ENCODE results near the gene FBXO36.
"Not testable (repeated sequence)": the region's sequence is repeated elsewhere in the genome, so short reads cannot be mapped to it uniquely, and the experiment has no call there.

FBXO36 gene

DNA sequence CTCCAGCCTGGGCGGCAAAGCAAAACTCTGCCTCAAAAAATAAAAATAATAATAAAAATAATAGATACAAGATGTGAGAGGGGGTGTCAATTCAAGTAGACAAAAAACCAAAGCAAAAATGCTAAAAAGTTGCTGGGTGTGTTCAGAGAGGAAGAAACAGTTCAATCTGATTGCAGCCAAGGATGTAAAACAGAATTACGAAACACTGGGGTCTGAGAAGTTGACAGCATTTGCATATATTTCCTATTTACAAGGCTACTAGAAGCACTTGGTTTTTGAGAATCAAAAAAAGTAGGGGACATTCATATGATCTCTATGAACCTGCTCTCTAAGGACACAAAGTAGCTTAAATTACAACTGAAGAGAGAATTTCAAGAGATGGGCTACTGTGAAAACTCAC, 8.1 kb upstream of the FBXO36 start:
- no peak for DNase-seq

DNA sequence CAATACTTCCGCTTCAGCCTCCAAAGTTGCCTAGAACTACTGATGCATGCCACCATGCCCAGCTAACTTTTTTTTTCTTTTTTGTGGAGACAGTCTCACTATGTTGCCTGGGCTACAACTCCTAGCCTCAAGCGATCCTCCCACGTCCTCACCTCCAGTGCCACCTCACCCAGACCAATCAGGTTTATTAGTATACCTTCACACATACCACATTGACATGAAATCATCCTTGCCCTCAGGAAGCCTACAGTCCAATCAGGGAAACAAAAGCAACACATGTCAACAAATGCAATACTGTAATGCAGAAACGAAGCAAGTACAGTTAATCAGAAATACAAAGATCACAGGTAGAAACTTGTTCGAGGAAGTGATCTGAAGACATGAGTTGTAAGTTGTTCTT, 4.5 kb upstream of the FBXO36 start:
- DNase-seq, result no peak

DNA sequence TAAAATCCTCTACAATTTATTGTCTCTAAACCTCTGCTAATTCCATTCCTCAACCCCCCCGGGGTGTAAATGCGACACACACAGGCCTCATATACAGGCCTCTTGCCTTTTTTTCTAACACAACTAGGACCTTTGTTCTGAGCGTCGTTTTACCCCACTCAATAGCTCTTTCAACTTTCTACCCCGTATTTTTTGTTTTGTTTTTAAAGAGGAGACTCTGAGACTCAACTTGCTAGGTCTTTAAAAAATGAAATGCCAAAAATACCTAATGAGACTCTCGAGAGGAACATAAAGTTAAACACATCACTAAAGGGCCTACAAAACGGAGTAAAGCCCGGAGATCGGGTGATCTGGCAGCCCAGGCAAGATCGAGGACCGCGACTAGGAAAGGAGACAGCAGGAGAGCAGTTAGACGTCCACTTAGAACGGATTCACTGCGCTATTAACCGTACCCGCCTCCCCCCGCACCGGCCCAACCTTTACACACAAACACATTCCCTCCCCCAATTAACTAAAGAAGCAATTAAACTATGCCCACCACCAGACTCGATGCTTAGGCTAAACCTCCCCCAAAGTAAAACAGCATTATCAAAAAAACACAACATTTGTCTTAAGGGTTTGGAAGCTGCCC, 2.2 kb upstream of the FBXO36 start:
- DNase-seq, result peak; percentile 35

DNA sequence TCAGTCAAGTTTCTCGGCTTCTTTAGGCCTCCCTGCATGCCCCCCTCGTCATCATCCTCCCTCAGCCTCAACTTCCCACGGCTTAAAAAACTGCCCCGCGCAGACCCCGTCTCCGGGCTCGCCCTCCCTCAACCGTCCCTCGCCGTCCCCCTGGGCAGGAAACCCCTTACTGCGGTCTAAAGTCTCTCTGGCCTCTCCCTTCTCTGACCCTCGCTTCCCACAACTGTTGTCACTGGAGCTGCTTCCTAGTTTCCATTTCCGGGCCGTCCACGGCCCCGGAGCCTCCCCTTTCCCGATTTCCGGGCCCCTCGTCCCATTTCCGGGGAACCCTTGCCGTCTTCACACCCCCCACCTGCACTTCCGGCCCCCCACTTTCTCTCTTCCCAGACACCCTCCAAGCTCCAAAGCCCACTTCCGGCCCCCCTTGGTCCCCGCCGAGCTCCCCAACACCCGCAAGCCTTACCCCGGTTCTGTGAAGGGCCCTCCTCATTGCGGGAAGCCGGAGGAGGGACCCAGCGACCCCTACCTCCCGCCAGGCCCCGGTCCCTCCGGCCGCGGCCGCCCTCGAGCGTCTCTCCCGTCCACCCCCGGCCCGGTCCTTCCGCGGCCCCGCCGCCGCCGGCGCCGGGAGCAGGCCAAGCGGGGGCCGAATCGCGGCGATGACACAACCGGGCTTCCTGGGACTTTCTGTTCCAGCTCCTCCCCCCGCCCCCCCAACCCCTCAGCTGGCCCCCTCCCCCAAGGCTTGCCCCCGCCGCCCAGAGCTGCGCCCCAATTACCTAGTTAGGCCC, 1.0 kb upstream of the FBXO36 start:
- DNase-seq, result peak; percentile 62

DNA sequence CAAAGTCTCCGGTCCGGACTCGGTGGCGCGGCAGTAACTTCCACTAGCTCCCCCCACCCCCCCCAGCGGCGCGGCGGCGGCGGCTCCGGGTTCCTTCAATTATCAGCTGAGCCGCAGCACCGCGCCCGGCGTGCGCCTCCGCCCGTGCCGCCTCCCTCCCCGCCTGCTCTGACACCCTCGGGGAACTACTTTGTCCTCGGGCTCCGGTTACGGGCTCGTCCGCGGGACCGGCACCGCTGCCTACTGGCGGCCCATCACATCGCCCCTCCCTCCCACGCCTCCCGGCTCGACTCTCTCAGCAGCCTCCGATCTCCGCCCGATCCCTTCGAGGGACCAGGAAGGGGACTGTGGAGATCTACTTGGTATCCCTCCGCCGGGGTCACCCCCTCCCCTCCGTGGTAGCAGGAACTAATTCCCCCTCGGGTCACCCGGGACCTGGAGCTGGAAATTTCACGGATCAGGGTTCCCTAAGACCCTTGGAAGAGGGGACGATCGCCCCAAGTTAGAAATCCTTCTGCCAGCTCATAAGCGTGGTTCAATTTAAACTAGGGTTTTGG, 333 bp upstream of the FBXO36 start, which contains the start of gene TRIP12:
Gene TRIP12, minus strand, starts transcription at position 118 of the 557 bp plus-strand sequence. CDS start 41,930 bp downstream, outside the sequence.
- peak; percentile 92 for DNase-seq

DNA sequence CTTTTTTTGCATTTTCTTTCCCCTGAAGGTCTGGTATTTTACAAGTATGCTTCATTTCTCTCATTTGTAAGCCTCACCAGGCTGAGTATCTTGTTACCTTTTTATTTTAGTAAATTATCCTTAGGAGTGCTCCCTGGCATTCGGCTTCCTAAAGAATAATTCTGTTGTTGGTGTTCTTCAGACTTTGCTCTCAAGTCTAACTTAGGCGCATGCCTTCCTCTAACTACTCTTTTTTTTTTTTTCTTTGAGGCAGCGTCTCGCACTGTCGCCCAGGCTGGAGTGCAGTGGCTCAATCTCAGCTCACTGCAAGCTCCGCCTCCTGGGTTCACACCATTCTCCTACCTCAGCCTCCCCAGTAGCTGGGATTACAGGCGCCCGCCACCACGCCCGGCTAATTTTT, 2.2 kb downstream of the FBXO36 start:
- not testable (repeated sequence) for DNase-seq

DNA sequence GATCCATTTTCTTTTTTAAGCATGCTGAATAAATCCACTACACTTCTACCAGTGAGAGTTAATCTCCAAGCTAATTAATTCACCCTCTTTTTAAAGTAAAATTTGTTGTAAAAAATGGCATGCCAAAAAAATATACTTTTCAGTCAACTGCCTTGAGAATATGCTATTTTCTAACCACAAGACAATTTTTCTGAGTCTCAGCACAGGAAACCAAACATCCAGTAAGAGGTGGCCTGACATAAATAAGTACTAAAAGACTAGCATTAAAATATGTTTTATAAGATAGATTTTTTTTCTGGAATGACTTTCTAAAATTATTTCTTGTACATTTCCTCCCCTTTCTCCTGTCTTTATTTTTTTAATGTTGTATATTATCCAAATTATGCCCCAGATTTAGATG, 2.9 kb downstream of the FBXO36 start:
- no peak for DNase-seq

DNA sequence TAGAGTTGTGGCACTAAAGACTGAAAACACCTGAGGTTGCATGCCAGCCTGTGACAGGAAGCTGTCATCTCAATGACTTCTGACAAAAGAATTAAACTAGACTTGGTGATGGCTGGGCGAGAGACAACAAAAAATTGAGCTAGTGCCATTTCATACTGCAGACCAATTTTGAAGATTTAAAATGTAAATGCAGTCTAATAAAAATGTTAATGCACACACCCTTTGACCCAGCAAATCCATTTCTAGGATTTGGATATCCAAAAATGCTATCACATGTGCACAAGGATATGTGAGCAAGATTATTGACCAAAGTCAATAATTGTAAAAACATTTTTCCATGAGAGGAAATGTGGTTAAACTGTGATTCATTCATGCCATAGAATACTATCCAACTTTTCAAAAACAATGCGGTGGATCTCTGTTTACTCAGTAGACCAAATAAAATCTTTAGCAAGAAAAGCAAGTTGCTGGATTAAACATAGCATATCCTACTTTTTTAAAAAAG, 5.6 kb downstream of the FBXO36 start:
- DNase-seq, result no peak

DNA sequence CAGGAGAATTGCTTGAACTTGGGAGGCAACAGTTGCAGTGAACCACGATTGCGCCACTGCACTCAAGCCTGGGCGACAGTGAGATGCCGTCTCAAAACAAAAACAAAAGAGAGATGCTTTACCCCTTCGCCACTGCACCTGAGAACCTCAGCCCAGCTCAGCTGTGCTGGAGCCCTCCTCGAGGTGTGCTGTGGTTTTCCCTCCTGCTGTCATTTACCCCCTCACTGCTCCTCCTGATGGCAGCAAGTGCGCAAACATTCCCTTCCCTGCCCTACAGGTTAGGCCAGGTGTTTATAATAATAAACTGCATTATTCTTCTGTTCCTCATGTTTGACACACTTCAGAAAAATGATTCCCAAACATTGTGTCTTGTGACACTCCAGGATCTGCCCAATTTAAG, 8.4 kb downstream of the FBXO36 start:
- no peak for DNase-seq

DNA sequence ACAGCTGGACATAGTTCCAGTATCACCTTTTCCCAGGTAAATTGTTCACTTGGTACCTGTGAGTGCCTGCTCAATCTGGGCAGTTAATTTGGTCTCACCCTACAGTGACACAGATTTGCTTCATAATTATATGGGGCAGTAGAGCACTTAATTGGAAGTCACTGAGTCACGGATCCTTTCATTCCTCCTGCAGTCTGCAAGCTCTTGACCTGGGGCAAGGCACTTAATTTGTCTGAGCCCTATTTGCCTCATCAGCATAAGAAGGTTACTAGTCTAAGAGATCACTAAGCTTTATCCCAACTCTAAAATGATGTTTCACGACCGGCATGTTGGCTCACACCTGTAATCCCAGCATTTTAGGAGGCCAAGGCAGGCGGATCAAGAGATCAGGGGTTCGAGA, 8.9 kb downstream of the FBXO36 start:
- no peak for DNase-seq

DNA sequence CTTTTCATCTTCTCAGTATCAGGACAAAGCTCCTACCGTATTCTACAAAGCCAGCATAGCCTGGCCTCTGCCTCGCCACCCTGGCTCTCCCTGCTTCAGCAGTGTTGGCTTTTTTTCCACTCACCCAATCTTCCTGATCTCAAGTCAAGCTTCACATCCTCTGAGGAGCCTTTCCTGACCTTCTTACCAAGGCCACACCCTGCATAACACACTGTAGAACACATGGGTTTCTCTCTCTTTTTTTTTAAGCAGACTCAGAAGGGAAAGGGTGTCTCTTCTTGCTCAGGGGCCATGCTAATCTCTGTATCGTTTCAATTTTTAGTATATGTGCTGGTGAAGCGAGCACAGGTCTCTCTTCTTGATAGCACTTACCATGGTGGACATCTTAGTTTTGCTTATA, 15.2 kb downstream of the FBXO36 start:
- no peak for DNase-seq

DNA sequence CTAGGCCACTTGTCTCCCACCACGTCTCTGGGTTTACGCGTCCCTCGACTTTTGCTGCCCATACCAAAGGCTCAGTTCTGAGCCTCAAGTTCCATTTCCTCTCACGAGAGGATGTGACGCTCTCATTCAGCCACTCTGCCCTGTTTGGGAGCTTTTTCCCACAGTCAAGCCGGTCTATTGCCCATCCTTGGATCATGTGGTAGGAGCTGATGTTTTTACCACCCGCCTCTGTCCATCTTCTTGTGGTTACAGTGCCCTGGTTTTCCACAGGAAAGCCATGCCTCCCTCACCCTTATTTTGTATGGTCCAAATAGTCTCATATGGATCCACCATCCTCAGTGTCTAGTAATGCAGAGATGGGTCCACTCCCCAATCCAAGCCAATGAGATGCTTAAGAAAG, 20.4 kb downstream of the FBXO36 start:
- no peak for DNase-seq

DNA sequence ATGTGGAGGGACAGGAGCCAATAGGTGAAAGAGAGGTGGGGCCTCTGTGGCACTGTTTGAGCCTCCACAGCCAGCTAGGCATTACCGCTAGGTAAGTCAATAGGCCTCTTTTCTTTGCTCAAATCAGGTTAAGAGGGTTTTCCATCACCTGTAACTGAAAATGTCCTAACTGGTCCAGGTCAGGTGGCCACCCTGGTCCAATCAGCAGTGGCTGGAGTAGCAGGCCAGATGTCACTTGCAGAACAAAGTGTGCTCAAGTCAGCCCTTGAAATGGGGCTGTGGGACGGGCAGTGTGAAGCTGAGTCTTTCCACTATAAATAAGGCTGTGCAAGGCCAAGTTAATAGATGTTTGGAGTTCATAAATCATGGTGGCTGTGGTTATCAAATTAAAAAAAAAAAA, 20.9 kb downstream of the FBXO36 start:
- no peak for DNase-seq

DNA sequence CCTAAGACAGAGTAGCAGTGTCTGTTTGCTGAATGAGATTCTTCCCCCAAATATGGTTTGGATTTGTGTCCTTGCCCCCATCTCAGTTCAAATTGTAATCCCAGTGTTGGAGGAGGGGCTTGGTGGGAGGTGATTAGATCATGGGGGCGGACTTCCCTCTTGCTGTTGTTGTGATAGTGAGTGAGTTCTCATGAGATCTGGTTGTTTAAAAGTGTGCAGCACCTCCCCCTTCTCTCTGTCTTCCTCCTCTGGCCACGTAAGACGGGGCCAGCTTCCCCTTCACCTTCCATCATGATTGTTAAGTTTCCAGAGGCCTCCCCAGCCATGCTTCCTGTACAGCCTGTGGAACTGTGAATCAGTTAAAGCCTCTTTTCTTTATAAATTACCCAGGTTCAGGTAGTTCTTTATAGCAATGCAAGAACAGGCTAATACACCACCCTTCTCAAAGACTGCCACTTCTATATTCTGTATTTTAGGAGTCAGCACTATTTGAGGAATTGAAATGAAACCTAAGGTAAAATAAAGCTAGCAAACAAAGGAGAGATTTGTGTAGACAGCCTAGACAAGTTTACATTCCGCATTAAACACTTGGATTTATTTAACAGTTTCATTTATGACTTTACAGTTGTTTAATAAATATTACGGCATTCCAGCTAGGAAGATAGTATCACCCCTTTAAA, 21.6 kb downstream of the FBXO36 start:
- DNase-seq, result no peak

DNA sequence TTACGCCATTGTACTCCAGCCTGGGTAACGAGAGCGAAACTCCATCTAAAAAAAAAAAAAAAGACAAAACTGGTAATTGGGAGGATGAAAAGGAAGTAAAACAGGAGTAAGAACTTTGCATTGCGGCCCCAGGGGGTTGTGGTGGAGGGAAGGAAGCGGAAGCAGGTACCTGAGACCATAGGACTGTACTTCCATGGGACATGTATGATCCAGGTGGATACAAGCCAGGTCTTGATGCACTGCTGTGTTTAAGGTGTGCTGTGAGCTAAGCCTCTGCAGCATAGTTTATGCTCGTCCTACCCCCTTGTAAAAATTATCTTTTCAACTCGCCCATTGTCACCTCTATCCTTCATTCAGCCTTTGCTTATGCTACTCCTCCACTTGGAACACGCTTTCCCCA, 23.7 kb downstream of the FBXO36 start:
- no peak for DNase-seq

DNA sequence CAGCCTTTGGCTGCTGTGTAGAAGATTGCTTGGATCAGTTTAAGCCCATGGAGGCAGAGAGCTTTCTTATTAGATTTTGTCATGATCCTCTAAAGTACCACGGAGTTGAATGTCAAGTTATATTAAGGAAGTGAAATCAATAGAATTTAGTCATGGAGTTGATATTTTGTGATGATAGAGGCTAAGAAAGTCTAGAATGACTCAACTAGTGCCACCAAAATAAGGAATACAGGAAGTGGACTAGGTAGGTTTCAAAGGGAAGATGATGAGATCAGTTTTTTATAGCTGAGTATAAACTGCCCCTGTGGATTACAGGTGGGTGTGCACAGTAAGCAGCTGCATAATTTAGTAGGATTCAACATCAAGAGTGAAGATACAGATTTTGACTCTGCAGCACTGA, 25.2 kb downstream of the FBXO36 start:
- peak; percentile 12 for DNase-seq

DNA sequence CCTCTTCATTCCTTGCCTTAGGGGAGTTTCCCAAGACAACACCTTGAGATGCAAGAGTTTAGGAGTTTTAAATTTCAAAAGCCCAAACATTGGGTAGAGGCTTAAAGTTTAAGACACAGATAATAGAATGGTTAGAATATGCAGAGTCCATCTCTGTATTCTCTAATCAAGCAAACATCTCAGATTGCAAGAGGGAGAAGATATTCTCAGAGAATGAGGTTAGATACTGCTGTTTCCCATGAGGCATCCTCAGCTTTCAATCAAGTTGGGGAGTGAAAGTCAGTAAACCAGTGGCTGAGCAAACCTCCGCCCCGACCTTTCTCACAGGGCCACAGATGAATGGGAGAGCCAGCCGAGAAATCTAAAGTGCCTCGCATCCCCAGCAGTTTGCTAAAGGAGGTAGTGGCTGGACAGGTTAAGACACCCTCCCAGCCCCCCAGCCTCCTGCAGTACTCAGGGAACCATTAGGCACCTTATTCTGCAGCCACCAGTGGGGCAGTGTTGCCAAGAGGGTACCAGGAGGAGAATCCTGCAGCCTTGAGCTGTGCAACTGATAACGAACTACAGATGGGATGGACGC, 30.0 kb downstream of the FBXO36 start:
- no peak for DNase-seq

DNA sequence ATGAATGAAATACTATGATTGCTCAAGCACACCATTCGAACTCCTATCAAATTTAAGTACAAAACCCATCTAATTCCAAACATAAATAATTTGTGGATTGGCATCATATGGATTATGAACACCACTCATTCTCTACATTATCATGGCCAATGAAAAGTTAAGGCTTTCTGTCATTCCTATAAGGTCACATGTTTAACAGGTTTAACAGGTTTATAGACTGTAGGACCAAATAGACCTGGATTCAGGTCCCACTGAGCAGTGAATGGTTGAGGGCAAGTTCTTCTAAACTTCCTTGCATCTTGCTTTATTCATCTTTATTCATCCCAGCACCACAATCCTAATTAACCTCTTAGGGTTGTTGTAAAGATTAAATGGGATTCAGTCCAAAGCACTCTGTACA, 33.4 kb downstream of the FBXO36 start:
- DNase-seq, result no peak

DNA sequence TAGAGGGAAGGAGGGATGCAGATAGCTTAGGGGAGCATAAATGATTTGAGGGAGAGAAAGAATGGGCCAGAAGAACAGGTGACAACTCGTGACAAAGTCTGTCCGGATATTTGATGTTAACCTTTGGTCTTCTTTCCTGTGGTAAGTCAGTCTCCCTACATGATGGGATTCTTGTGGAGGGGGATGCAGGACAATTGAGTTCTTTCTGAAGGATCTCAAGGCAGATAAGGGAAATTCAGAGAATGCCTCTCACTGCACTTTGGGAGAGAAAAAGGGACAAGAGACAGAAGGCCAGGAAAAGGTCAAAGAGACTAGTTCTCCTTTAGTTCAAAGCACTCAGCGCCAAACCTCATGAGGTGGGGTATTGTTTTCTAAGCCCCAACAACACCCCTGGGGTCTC, 34.2 kb downstream of the FBXO36 start:
- no peak for DNase-seq

DNA sequence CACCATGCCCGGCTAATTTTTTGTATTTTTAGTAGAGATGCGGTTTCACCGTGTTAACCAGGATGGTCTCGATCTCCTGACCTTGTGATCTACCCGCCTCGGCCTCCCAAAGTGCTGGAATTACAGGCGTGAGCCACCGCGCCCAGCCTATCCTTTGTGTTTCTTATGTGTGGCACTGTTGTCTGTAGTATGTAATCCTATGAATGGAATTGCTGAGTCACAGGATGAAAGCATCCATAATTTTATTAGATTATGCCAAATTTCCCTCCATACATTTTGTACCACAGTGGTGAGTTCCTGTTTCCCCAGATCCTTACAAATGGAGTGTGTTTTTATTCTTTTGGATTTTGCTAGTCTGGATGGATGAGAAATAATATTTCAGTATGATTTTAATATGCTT, 41.3 kb downstream of the FBXO36 start:
- not testable (repeated sequence) for DNase-seq

DNA sequence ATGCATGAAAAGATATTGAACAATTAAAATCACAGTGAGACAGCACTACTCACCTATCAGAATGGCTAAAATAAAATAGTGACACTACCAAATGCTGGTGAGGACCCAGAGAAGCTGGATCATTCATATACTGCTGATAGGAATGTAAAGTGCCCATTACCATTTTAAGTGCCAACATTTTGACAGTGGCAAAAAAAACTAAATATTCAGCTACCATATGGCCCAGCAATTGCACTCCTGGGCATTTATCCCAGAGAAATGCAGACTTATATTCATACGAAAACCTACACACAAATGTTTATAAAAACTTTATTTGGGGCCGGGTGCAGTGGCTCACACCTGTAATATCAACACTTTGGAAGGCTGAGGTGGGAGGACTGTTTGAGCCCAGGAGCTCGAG, 47.6 kb downstream of the FBXO36 start:
- no peak for DNase-seq

DNA sequence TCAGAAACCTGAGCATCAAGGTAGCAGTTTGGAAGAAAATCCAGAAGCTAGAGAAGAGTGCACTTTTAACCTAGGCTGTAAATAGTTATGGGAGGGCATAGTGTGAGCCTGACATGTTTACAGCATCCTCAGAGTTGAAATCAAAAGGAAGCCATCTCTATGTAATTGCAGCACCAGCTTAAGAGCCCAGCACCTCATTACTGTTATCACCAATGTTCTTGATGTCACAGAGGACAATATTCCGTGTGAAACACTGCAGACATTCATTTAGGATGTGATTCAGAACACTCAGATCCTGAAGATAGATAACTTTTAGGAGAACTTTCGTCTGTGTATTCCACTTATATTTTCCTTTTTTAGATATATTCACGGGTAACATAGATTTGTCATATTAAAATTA, 48.1 kb downstream of the FBXO36 start:
- DNase-seq, result no peak

DNA sequence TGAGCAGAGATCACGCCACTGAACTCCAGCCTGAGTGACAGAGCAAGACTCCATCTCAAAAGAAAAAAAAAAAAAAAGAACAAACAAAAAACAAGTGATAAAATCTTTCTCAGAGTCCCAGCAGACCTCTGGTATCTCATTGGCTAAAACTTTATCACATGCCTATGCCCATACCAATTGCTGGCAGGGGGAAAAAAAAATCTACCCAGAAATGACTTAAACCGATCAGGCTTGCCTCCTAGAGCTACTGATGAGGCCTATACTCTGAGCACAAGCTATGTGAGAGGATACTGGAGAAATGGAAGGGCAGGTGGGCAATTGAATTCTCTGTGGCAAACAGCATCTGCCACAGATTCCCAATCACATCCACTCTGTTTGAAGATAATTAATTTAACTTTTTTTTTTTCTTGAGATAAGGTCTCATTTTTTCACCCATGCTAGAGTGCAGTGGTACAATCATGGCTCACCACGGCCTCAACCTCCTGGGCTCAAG, 49.0 kb downstream of the FBXO36 start:
- no peak for DNase-seq

Data from activated CD4-positive, alpha-beta T cell treated with anti-CD3 and anti-CD28 coated beads, Interleukin-2, amount 50 U/mL, for 16 hours (primary cell).